HG03457 (cell line): ENCODE data around the gene FKBP11.
A peak's percentile ranks its signal among the peaks of the same experiment; 100 is the strongest.
"Not testable (repeated sequence)": the region's sequence is repeated elsewhere in the genome, so short reads cannot be mapped to it uniquely, and the experiment has no call there.

Experiments used
- ATAC-seq: cut with Tn5 transposase; IDR thresholded peaks from one replicate; pipeline ENCODE4 v1.9.1; 2021; ENCODE audit warnings: moderate number of reproducible peaks; ENCODE audit not compliant: unreplicated experiment

The FKBP11 gene

DNA sequence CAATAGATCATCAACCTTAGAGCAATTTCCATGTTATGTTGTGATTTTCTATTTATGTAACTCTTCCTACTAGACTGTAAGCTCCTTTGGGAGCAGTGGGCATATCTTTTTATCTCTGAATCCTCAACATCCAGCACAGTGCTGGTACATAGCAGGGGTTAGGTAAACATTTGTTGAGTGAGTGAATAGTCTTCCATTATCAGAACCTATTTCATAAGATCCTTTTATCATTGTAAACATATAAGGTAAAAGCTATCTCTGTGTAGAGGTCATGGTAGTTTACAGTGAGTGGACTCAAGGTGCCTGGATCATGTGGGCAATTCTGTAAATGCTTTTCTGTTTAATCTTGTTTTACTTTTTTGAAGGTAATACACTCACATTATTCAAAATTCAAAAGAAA is 15.1 kb downstream of the FKBP11 start:
- no peak for ATAC-seq

DNA sequence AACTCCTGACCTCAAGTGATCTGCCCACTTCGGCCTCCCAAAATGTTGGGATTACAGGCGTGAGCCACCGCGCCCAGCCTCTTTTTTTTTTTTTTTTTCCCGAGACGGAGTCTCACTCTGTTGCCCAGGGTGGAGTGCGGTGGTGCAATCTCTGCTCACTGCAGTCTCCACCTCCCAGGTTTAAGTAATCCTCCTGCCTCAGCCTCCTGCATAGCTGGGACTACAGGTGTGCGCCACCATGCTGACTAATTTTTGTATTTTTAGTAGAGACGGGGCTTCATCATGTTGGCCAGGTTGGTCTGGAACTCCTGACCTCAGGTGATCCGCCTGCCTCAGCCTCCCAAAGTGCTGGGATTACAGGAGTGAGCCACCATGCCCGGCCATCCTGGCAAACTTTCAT is 15.6 kb downstream of the FKBP11 start:
- ATAC-seq, result not testable (repeated sequence)

DNA sequence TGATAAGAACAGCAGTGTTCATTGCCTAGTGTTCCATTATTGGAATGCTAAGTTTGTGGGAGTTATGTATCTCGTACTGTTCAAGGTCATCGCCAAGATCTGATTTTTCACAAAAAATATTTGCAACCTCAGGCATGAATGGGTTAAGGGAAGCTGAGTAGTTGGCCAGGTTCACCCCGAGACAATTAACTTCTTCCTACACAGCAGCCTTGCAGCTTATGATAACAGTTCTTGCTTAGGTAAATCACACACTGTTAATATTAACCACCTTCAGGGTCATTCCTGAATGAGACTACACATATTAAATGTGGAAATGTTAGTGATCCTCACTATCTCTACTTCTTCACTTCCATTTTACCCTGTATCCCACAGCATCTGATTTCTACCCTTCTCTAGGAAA is 18.0 kb downstream of the FKBP11 start:
- ATAC-seq, result no peak

DNA sequence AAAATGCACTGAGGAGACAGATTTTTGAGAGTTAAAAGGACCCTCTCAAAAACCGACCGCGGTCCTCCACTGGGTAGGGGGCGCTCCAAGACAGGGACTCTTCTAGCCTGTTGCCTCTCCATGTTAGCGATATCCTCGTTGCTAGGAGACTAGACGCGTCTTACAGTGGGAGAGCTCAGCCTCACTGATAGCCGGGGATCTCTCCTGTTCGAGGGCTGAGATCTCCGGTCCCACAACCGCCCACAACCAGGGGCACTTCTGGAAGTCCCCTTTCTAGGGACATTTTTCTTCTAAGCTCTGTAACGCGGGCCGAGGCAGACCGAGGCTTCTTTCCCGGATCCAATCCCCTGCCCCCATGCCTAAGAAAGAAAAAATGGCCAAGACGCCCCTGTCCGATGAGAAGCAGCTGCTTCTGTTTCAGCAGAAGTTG is 21.3 kb downstream of the FKBP11 start:
- ATAC-seq, result peak; percentile 61

DNA sequence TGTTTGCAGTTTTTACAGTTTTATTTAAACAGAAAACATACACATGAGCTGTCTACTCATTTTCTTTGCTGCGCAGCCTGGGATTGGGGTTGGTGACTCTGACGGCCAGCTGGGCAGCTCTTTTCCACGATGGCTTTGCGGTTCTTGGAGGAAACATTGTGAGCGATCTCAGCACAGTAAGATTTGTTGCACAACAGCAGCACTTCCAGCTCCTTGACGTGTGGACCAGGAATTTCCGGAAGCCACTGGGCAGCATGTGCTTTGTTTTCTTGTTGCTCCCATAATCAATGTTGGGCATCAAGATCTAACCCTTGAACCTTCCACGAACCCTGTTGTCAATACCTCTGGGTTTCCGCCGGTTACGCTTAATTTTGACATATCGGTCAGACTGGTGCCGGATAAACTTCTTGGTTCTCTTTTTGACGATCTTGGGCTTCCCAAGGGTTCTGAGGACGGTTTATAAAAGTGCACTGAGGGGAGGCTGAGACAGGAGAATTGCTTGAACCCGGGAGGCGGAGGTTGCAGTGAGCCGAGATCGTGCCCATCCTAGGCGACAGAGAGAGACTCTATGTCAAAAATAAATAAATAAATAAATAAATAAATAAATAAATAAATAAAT is 21.8 kb downstream of the FKBP11 start:
- no peak for ATAC-seq

DNA sequence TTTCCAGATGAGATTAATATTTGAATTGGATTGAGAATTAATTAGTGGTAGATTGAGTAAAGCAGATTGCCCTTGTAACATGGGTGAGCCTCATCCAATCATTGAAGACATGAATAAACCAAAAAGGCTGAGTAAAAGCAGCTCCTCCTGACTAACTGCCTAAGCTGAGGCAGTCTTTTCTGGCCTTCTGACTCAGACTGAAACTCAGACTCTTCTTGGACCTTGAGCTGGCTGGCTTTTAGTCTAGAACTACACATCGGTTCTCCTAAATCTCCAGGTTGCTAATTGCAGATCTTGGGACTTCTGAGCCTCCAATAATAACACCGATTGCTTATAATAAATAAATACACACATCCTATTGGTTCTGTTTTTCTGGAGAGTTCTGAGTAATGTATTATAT is 24.0 kb downstream of the FKBP11 start:
- no peak for ATAC-seq

DNA sequence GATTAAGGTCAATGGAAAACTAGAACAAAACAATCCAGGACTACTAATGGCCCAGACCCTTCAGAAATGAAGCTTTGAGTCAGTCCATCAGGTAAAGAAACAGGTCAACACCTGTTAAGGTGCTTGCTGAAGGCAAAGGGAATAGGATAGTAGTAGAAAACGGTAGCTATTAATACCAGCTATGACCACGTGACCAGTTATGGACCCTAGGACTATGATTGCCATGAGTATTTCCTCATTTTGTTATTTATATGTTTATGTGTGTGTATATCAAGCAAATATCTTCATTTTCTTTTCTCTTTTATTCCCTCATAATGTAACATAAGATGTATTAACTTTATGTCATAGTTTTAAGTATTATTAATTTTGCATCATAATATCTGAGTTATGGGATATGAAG is 25.6 kb downstream of the FKBP11 start:
- no peak for ATAC-seq

DNA sequence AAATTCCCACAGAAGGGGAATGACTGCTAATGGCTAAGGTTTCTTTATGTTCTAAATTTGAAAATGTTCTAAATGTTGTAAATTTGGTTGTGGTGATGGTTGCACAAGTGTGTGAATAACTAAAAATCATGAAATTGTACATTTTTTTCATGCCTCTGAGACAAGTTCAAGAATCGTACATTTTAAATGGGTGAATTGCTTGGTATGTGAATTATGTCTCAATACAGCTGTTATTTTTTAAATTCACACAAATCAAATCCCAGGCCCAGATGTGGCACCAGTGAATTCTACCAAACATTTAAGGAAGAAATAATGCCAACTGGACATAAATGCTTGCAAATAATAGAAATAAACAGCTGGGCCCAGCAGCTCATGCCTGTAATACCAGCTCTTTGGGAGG is 31.0 kb downstream of the FKBP11 start:
- no peak for ATAC-seq

DNA sequence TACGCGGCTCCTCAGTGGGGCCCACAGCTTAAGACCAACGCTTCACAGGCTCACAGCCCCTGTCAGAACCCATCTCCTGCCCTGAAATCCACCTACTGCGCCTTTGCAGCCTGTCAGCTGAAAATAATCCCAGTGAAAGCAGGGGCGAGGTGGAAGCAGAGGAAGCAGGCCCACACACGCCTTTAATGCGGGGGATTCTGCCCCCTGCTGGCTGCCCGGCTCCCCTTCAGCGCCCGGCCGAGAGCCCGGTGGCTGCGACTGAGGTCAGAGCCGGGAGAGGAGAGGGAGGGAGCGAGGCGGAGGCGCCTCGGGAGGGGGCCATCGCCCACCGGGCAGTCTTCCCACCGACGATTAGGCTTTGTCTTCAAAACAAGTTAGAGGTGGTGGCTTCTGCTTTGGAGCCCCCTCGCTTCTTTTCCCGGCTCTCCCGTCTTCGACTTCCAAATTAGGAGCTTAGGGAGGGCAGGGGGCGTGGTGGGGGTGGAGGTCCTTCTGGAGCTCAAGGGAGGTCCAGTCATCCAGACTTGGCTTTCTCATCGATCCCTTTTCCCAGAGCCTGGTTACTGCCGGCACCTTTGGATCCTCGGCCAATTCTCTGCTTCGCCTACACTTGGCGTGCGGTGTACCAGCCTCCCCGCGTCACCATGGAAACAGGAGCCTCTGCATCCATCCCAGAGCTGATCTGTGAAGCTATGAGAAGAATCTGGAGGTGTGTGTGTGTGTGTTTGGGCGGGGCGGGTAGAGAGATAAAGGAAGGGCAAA is 34.5 kb downstream of the FKBP11 start:
- ATAC-seq, result no peak

DNA sequence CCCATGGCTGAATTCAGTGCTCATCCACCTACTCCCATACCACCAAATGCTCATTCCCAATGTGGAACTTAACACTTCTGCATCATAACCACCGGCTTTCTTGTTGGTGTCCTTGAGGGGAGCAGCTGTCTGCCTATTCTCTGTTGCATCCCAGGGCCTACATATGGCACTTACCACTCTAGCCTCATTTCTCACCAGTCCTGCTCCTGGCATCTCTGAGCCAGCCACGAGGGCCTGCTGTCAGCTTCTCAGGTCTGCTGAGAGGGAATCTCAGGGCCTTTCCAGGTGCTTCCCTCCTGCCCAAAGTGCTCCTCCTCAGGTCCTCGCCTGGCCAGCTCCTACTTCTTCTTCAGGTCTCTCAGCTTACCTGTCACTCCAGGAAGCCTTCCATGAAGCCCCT is 35.6 kb downstream of the FKBP11 start:
- no peak for ATAC-seq

DNA sequence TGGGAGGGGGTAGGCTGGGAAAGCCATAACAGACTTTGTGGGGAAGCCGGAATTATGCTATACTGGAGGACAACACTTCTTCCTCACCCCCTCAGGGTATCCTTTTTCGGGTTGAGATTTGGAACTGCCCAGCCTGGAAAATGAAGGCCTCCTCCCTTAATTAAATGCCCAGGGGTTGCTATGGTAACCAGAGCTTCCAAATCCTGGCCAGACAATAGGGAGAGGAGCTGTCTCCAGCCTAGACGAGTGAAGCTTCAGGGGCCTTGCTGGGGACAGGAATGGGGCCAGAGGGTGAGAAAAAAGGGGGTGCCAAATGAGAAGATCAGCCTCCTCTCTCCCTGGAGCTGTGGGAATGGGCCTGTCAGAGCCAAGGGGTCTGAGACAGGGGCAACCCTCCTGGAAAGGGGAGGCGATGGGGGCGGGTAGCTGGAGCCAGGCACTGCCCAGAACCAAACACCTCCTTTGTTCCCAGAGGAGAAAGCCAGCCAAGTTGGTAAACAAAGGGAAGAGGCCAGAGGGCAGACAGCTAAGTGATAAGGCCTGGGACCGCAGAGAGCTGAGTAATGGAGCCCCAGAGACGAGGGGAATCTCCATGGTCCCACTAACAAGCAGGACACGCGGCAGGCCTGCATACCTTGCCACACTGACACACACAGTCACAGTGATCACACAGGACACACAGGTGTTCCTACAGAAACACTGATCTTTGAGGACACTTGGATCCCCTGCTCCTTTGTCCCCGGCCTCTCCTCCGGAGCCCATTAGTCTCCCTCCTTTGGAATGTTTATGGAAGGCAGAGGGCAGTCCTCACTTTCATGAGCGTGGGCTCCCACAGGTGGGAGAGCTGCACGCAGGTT is 41.8 kb downstream of the FKBP11 start:
- ATAC-seq, result no peak

DNA sequence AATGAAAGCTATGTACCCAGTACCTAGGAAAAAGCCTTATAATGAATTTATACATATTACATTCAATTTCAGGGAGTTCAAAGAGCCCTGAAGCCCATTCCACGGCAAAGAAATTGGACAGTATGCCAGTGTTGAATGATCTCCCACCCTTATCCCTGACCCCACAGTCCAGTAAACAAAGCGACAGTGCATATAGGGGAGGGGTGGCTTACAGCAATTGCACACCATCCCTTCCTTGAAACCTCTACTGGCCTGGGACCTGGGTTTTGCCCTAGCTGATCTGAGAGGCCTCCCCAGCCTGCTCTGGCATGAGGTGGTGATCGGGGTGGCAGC is 42.4 kb downstream of the FKBP11 start:
- ATAC-seq, result no peak

DNA sequence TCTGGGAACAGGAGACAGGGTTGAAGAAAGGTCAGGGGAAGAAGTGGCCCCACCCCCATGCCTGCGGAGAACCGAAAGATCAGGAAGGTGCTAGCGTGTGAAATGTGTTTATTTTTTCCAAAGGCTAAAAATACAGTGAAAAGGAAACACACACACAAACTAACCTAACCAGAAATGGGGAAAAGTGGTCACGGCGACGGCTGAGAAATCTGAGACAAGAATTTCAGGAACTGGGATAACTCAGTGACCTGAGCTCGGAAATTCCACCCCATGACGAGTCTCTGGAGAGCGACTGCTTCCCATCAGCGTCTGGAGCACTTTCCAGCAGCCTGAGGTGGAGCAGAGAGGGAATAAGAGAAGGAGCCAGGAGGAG is 43.0 kb downstream of the FKBP11 start:
- no peak for ATAC-seq

DNA sequence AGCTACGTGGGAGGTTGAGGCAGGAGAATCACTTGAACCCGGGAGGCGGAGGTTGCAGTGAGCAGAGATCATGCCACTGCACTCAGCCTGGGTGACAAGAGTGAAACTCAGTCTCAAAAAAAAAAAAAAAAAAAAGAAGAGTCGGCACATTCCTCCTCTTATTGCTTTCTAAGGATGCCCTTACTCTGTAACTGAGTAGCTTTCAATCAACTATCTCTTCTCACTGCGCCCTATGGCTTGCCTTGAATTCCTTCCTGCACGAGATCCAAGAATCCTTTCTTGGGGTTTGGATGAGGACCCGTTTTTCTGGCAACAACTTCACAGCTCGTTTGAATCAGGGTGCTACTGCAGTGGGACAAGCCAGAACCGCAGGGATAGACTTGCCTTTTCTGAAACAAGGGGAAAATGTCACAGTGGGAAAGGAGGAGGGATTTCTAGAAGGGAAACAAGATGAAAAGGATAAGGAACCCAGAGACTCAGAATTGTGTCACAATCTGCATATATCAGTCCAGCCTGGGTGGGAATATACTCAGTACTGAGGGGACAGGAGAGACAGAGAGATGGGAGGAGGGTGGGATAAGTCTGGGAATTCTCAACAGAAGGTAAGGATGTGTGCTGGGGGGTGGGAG is 43.5 kb downstream of the FKBP11 start:
- no peak for ATAC-seq

DNA sequence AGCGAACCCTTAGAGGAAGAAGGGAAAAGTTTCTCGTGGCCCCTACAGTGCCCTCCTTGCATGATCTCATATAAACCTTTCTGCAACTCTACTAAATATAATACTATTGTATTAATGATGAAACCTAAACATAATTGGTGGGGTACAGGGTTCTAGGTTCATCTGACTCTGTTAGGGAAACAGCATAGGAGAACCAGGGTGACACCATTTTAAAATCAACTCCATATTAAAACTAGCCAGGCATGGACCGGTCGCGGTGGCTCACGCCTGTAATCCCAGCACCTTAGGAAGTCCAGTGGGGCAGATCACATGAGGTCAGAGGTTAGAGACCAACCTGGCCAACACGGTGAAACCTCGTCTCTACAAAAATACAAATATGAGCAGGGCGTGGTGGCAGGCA is 44.6 kb downstream of the FKBP11 start:
- ATAC-seq, result no peak

DNA sequence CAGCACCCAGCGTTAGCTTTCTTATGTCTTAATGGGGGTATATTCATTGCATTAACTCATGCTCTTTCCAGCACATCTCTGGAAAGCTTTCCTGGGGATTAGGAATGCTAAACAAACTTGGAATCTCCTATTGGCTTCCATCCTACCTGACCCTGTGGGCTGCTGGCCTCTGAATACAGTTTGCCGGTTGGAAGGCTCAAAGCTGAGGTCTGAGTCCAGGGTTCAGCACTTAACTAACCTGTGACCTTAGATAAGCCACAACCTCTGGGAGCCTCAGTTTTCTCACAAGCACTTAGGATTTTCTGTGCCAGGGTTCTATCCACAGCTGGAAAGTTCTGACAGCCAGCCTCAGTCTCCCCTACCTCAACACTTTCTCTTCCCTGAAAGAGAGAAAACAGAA is 46.7 kb downstream of the FKBP11 start:
- no peak for ATAC-seq

DNA sequence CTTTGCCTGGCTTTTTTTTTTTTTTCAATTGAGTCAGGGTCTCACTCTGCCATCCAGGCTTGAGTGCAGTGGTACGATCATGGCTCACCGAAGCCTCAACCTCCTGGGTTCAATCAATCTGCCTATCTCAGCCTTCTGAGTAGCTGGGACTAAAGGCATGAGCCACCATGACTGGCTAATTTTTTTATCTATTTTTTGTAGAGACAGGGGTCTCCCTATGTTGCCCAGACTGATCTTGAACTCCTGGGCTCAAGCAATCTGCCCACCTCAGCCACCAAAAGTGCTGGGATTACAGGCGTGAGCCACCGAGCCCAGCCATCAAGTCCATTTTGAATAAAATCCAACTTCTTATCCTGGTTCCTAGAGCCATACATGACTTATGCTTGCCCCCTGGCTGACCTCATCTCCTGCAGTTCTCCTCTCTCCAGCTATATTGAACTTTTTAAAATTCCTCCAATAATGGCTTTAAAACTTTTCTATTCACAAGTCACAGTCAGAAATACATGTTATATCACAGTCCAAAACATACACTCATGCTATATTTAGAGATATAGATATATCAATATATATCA is 49.3 kb downstream of the FKBP11 start:
- no peak for ATAC-seq

DNA sequence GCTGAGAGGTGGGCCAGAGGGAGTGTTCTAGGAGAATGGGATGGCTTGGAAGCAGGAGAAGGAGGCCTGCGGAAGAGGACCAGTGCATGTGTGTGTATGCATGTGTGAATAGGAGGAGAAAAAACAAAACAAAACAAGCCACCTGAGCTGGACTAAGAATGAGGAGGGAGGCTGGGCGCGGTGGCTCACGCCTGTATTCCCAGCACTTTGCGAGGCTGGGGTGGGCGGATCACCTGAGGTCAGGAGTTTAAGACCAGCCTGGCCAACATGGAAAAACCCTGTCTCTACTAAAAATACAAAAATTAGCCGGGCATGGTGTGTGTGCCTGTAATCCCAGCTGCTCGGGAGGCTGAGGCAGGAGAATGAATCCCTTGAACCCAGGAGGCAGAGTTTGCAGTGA is 51.8 kb downstream of the FKBP11 start:
- not testable (repeated sequence) for ATAC-seq

DNA sequence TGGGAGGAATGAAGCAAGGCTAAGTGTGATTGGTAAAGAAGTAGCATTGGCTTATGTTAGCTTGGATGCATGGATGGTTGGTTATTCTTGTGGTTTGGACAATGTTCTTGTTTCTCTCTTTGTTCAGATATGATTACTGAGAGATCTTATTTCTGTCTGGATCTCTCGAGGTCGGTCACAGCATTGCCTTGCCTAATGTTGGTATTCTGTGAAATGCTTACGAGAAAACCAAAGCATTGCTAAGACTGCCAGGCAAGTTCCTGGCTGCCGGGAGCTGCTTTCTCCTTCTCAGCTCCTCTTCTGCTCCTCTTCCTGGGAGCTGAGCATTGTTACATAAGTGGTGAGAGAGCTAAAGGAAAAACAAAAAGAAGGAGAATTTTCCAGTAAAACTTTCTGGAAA is 52.2 kb downstream of the FKBP11 start:
- ATAC-seq, result no peak
